ENCODE data around the gene ZNF362. TPM values are rescaled to one million over a fixed set of nuclear protein-coding genes. Genes with fewer than 3 reads are reported as not detected.

Gene ZNF362
- total RNA-seq, 1 donor from 2014 or later: 7.3 TPM

GRCh38 chr1:33330906-33331305, 74.6 kb downstream of the ZNF362 start:
- Histone ChIP-seq H3K36me3 (ENCODE audit: control insufficient read depth in 3 of 3, insufficient read depth in 3 of 3, low read length in 3 of 3) (peaks cover 51 to 67% (median 64%) of the 10 kb centered on the region in 3 donors), H3K9me3 (ENCODE audit: control insufficient read depth in 3 of 3, low read length in 3 of 3) (no peaks in the 10 kb centered on the region), H3K27me3 (ENCODE audit: control insufficient read depth in 3 of 3, insufficient read depth in 3 of 3, low read length in 3 of 3) (no peaks in the 10 kb centered on the region), H3K4me1 (ENCODE audit: control insufficient read depth in 3 of 3, insufficient read depth in 3 of 3, low read length in 3 of 3) (peaks cover 47 to 77% (median 59%) of the 10 kb centered on the region in 3 donors), H3K9ac (ENCODE audit: low read depth in 1 of 3, low read length in 3 of 3) (peak overlapping the region in 1 of 3 donors; percentile 45), H3K27ac (ENCODE audit: low read depth, low read length) (peak overlapping the region; percentile 19), H3K4me3 (ENCODE audit: low read length in 3 of 3) (no peak overlapping the region)

DNA sequence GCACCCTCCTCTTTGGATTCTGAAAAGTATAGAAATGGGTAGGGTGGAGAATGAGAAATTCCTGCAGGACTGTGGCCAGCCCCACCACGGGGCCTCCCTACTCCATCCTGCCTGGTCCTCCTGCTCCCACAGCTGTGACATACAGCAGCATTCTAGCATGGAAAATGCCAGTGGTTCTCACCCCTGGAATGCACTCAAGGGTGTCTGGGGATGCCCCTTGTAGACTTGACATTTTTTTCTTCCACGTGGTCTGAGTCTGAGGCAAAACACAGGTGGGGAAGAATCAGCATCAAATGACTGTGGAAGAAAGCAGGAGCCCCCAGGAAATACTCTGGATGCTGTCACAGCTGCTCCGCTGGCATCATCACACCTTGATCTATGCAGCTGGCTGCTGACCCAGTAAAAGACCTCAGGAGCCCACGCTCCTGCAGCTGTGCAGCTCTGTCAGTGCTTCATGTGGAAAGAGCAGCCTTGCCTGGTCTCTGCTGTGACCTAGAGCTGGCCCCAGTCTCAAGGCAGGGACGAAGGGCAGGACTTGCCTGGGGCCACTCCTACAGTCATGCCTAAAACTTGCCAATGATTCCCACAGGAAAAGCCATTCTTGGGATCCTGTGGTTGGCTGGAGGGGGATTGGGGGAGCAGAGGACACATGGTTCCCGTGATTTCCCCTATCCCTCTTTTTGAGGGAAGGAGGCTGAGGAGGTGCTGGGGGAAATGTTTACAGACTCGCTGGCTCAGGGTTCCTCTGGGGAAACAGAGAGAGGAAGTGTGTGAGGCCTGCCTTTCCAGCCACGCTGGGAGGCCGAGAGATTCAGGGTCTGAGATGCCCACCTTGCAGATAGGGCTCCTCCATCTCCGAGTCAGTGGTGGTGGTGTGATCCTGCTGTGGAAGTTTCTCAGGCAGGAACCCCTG, 75.4 kb downstream of the ZNF362 start:
- Histone ChIP-seq H3K27ac (ENCODE audit: low read depth, low read length) (peak overlapping the region; percentile 81), H3K4me3 (ENCODE audit: low read length in 3 of 3) (peak overlapping the region in 2 of 3 donors; percentile 17 to 23), H3K9ac (ENCODE audit: low read depth in 1 of 3, low read length in 3 of 3) (peak overlapping the region in 2 of 3 donors; percentile 34 to 71), H3K4me1 (ENCODE audit: control insufficient read depth in 3 of 3, insufficient read depth in 3 of 3, low read length in 3 of 3) (peaks cover 51 to 85% (median 65%) of the 10 kb centered on the region in 3 donors), H3K27me3 (ENCODE audit: control insufficient read depth in 3 of 3, insufficient read depth in 3 of 3, low read length in 3 of 3) (no peaks in the 10 kb centered on the region), H3K9me3 (ENCODE audit: control insufficient read depth in 3 of 3, low read length in 3 of 3) (no peaks in the 10 kb centered on the region), H3K36me3 (ENCODE audit: control insufficient read depth in 3 of 3, insufficient read depth in 3 of 3, low read length in 3 of 3) (peaks cover 45 to 59% (median 56%) of the 10 kb centered on the region in 3 donors)

DNA sequence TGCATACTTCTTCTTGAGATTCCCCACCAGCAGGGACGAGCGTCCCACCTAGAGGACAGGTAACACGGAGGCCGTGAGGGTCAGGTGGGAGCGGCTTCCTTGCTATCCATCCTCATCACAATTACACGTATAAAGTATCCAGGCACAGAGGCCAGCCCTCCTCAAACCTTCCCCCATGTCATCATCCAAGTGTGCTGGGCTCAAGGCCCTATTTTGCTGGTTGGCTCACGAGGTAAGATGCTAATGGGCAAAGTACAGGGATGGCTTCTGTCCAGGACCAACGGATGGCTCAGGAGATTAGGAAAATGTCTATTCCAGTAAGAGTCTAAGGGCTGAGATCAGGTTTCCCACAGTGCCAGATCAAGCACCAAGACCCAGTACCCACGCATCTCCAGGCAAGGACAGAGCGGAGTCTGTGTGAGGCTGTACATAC, 76.1 kb downstream of the ZNF362 start:
- Histone ChIP-seq H3K4me1 (ENCODE audit: control insufficient read depth in 3 of 3, insufficient read depth in 3 of 3, low read length in 3 of 3) (peaks cover 58 to 84% (median 69%) of the 10 kb centered on the region in 3 donors), H3K27ac (ENCODE audit: low read depth, low read length) (peak overlapping the region; percentile 81), H3K9ac (ENCODE audit: low read depth in 1 of 3, low read length in 3 of 3) (peak overlapping the region; percentile 40 to 71 (median 41)), H3K36me3 (ENCODE audit: control insufficient read depth in 3 of 3, insufficient read depth in 3 of 3, low read length in 3 of 3) (peaks cover 39 to 53% (median 49%) of the 10 kb centered on the region in 3 donors), H3K27me3 (ENCODE audit: control insufficient read depth in 3 of 3, insufficient read depth in 3 of 3, low read length in 3 of 3) (no peaks in the 10 kb centered on the region), H3K9me3 (ENCODE audit: control insufficient read depth in 3 of 3, low read length in 3 of 3) (no peaks in the 10 kb centered on the region), H3K4me3 (ENCODE audit: low read length in 3 of 3) (peak overlapping the region in 2 of 3 donors; percentile 13 to 23)

GRCh38 chr1:33332881-33333280, 76.6 kb downstream of the ZNF362 start:
- H3K36me3 ChIP-seq (ENCODE audit: control insufficient read depth in 3 of 3, insufficient read depth in 3 of 3, low read length in 3 of 3): peaks cover 35 to 48% (median 44%) of the 10 kb centered on the region in 3 donors
- H3K4me1 ChIP-seq (ENCODE audit: control insufficient read depth in 3 of 3, insufficient read depth in 3 of 3, low read length in 3 of 3): peaks cover 59 to 84% (median 69%) of the 10 kb centered on the region in 3 donors
- no peaks in the 10 kb centered on the region for H3K9me3 ChIP-seq (ENCODE audit: control insufficient read depth in 3 of 3, low read length in 3 of 3)
- peak overlapping the region; percentile 40 to 71 (median 41) for H3K9ac ChIP-seq (ENCODE audit: low read depth in 1 of 3, low read length in 3 of 3)
- H3K27ac ChIP-seq (ENCODE audit: low read depth, low read length): peak overlapping the region; percentile 81
- peak overlapping the region in 2 of 3 donors; percentile 13 to 23 for H3K4me3 ChIP-seq (ENCODE audit: low read length in 3 of 3)
- no peaks in the 10 kb centered on the region for H3K27me3 ChIP-seq (ENCODE audit: control insufficient read depth in 3 of 3, insufficient read depth in 3 of 3, low read length in 3 of 3)

DNA sequence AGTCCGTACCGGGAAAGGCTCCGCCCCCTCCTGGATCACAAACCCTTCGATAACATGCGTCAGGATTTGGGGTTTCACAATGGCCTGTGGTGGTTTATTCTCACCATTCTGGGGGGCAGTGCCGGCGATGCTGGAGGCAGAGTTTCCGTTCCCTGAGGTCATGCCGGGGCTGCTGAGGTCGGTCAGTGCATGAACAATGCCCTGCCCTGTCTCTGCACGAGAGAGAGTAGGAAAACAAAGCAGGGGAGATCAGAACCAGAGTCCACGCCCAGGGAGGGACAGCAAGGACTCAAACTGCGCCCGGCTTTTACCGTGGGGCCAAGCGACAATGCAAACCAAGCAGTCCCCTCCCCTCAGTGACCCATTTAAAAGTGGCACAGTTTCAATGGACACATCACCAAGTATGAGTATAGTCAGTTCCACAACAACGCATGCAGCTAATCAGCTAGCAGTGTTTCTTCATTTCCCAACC, 77.8 kb downstream of the ZNF362 start:
- H3K27me3 ChIP-seq (ENCODE audit: control insufficient read depth in 3 of 3, insufficient read depth in 3 of 3, low read length in 3 of 3): no peaks in the 10 kb centered on the region
- no peaks in the 10 kb centered on the region for H3K9me3 ChIP-seq (ENCODE audit: control insufficient read depth in 3 of 3, low read length in 3 of 3)
- H3K4me3 ChIP-seq (ENCODE audit: low read length in 3 of 3): peak overlapping the region; percentile 15 to 22 (median 20)
- peaks cover 68 to 86% (median 75%) of the 10 kb centered on the region in 3 donors for H3K4me1 ChIP-seq (ENCODE audit: control insufficient read depth in 3 of 3, insufficient read depth in 3 of 3, low read length in 3 of 3)
- H3K9ac ChIP-seq (ENCODE audit: low read depth in 1 of 3, low read length in 3 of 3): peak overlapping the region; percentile 34 to 43 (median 35)
- peaks cover 24 to 36% (median 31%) of the 10 kb centered on the region in 3 donors for H3K36me3 ChIP-seq (ENCODE audit: control insufficient read depth in 3 of 3, insufficient read depth in 3 of 3, low read length in 3 of 3)
- peak overlapping the region; percentile 81 for H3K27ac ChIP-seq (ENCODE audit: low read depth, low read length)

GRCh38 chr1:33335020-33335419, 78.7 kb downstream of the ZNF362 start:
- H3K27me3 ChIP-seq (ENCODE audit: control insufficient read depth in 3 of 3, insufficient read depth in 3 of 3, low read length in 3 of 3): no peaks in the 10 kb centered on the region
- peak overlapping the region; percentile 81 for H3K27ac ChIP-seq (ENCODE audit: low read depth, low read length)
- peaks cover 14 to 27% (median 22%) of the 10 kb centered on the region in 3 donors for H3K36me3 ChIP-seq (ENCODE audit: control insufficient read depth in 3 of 3, insufficient read depth in 3 of 3, low read length in 3 of 3)
- H3K9ac ChIP-seq (ENCODE audit: low read depth in 1 of 3, low read length in 3 of 3): peak overlapping the region in 1 of 3 donors; percentile 45
- H3K4me3 ChIP-seq (ENCODE audit: low read length in 3 of 3): no peak overlapping the region
- no peaks in the 10 kb centered on the region for H3K9me3 ChIP-seq (ENCODE audit: control insufficient read depth in 3 of 3, low read length in 3 of 3)
- peaks cover 77 to 89% (median 84%) of the 10 kb centered on the region in 3 donors for H3K4me1 ChIP-seq (ENCODE audit: control insufficient read depth in 3 of 3, insufficient read depth in 3 of 3, low read length in 3 of 3)

DNA sequence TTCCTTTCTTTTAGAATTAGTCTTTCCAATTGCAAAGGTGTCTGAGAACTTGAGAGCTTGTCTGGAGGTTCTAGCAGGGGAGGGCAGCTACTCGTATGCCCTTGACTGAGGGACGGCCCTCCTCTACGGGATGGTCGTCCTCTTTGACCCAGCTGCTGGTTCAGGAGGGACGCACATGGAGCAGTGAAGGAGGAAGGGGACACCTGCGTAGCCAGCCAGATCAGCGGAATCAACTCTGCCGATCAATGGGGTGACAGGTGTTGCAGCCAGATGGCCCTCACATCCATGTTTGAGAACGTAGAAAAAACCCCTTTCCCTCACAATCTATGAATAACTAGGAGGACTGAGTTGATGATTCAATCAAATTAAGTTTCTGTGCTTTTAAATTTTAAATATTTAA, 80.3 kb downstream of the ZNF362 start:
- Histone ChIP-seq H3K27ac (ENCODE audit: low read depth, low read length) (no peak overlapping the region), H3K36me3 (ENCODE audit: control insufficient read depth in 3 of 3, insufficient read depth in 3 of 3, low read length in 3 of 3) (peaks cover 0 to 11% (median 7%) of the 10 kb centered on the region in 3 donors), H3K27me3 (ENCODE audit: control insufficient read depth in 3 of 3, insufficient read depth in 3 of 3, low read length in 3 of 3) (no peaks in the 10 kb centered on the region), H3K9me3 (ENCODE audit: control insufficient read depth in 3 of 3, low read length in 3 of 3) (no peaks in the 10 kb centered on the region), H3K4me1 (ENCODE audit: control insufficient read depth in 3 of 3, insufficient read depth in 3 of 3, low read length in 3 of 3) (peaks cover 90 to 97% (median 90%) of the 10 kb centered on the region in 3 donors), H3K9ac (ENCODE audit: low read depth in 1 of 3, low read length in 3 of 3) (no peak overlapping the region), H3K4me3 (ENCODE audit: low read length in 3 of 3) (no peak overlapping the region)

- Histone ChIP-seq H3K9me3 (ENCODE audit: control insufficient read depth in 3 of 3, low read length in 3 of 3) (no peaks in the 10 kb centered on the region), H3K36me3 (ENCODE audit: control insufficient read depth in 3 of 3, insufficient read depth in 3 of 3, low read length in 3 of 3) (peaks cover 0 to 4% (median 3%) of the 10 kb centered on the region in 3 donors), H3K27me3 (ENCODE audit: control insufficient read depth in 3 of 3, insufficient read depth in 3 of 3, low read length in 3 of 3) (no peaks in the 10 kb centered on the region), H3K4me3 (ENCODE audit: low read length in 3 of 3) (no peak overlapping the region), H3K4me1 (ENCODE audit: control insufficient read depth in 3 of 3, insufficient read depth in 3 of 3, low read length in 3 of 3) (peaks cover 90 to 97% (median 90%) of the 10 kb centered on the region in 3 donors), H3K27ac (ENCODE audit: low read depth, low read length) (peak overlapping the region; percentile 87), H3K9ac (ENCODE audit: low read depth in 1 of 3, low read length in 3 of 3) (no peak overlapping the region)
Observed at GRCh38 chr1:33337441-33337840, 81.1 kb downstream of the ZNF362 start.

DNA sequence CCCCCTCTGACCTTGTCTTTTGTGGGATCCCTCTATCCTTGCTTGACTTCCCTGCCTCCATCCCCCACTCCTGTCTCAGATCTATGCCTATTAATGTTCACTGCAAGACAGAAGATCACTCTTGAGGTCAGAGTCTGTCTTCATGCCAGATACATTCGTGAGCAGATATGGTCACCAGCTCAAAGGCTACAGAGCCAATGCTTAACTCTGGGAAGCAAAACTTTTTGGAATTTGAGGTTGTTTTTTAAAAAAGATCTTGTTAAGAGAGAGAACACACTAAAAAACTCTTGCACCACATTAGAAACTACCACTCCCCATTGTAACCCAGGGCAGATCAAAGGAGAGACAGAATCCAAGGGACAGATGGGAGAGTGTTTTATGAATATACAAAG, 81.8 kb downstream of the ZNF362 start:
- peaks cover 90 to 97% (median 90%) of the 10 kb centered on the region in 3 donors for H3K4me1 ChIP-seq (ENCODE audit: control insufficient read depth in 3 of 3, insufficient read depth in 3 of 3, low read length in 3 of 3)
- peak overlapping the region in 1 of 3 donors; percentile 40 for H3K4me3 ChIP-seq (ENCODE audit: low read length in 3 of 3)
- H3K9me3 ChIP-seq (ENCODE audit: control insufficient read depth in 3 of 3, low read length in 3 of 3): no peaks in the 10 kb centered on the region
- H3K36me3 ChIP-seq (ENCODE audit: control insufficient read depth in 3 of 3, insufficient read depth in 3 of 3, low read length in 3 of 3): peaks cover 0 to 6% (median 0%) of the 10 kb centered on the region in 3 donors
- H3K27me3 ChIP-seq (ENCODE audit: control insufficient read depth in 3 of 3, insufficient read depth in 3 of 3, low read length in 3 of 3): no peaks in the 10 kb centered on the region
- peak overlapping the region; percentile 87 for H3K27ac ChIP-seq (ENCODE audit: low read depth, low read length)
- H3K9ac ChIP-seq (ENCODE audit: low read depth in 1 of 3, low read length in 3 of 3): peak overlapping the region in 2 of 3 donors; percentile 23 to 50
